ENCODE results near the gene ANXA6.

ANXA6 gene

DNA sequence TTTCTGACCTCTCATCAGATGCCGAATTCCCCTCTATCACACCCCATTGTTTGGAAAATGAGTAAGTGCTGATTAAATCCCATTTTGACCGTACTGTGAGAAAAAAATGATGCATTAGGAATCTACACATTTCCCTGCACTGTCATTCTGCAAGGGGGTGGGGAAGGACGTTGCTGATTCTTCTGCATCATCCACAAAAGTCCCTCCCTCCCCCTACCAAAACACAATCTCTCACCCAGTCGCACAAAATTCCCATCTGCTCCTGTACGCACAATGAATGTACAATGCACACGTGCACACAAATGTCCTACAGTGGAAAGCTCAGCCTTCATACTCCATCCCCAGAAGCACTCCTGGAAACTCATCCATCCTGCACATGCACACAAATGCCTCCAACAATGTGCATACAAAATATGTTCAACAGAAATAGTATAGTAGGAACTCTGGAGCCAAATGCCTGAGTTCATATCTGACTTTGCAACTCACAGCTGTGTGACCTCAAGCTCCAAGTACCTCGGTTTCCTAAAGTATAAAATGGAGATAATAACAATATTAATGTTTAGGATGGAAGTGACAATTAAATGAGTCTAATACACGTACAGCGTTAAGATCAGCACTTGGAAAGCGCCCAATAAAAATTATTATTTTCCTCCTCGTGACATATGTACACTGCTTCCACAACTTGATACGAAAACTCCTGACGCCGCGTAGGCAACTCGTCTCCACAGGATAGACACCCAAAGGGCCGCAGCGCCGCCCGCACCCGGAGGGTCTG is 77.6 kb downstream of the ANXA6 start:
- ATAC-seq = peak; percentile 18

GRCh38 chr5:151078490-151079262 is 78.9 kb downstream of the ANXA6 start:
- no peak for ATAC-seq

More for the DNA sequence above, 77.6 kb downstream of the ANXA6 start:
- TF ChIP-seq ZNF70 (CRISPR knock-in tag; IDR thresholded peaks at IDR 0.05) = no peak
- TF ChIP-seq POU6F1 (CRISPR knock-in tag; IDR thresholded peaks at IDR 0.05; ENCODE audit: borderline replicate concordance, low read depth) = no peak
- no peak for TF ChIP-seq ZFP3 (CRISPR knock-in tag; IDR thresholded peaks at IDR 0.05)
- TF ChIP-seq ISL1 (CRISPR knock-in tag; IDR thresholded peaks at IDR 0.05) = no peak
- no peak for TF ChIP-seq ZC3H10 (CRISPR knock-in tag; IDR thresholded peaks at IDR 0.05)
- TF ChIP-seq ARNTL (CRISPR knock-in tag; IDR thresholded peaks at IDR 0.05; ENCODE audit: borderline replicate concordance, low read depth) = no peak
- TF ChIP-seq CSRNP3 (CRISPR knock-in tag; IDR thresholded peaks at IDR 0.05) = no peak
- no peak for TF ChIP-seq CSDC2 (CRISPR knock-in tag; IDR thresholded peaks at IDR 0.05)
- TF ChIP-seq TCF4 (CRISPR knock-in tag; IDR thresholded peaks at IDR 0.05; ENCODE audit: borderline replicate concordance) = no peak
- no peak for TF ChIP-seq RARB (CRISPR knock-in tag; IDR thresholded peaks at IDR 0.05)
- no peak for TF ChIP-seq ZFP30 (CRISPR knock-in tag; IDR thresholded peaks at IDR 0.05)
- TF ChIP-seq OSR1 (CRISPR knock-in tag; IDR thresholded peaks at IDR 0.05) = no peak
- TF ChIP-seq SNAI2 (CRISPR knock-in tag; IDR thresholded peaks at IDR 0.05) = no peak
- no peak for TF ChIP-seq BACH2 (CRISPR knock-in tag; IDR thresholded peaks at IDR 0.05; ENCODE audit: borderline replicate concordance)
- TF ChIP-seq TSHZ2 (CRISPR knock-in tag; IDR thresholded peaks at IDR 0.05) = no peak
- no peak for TF ChIP-seq PPARA (CRISPR knock-in tag; IDR thresholded peaks at IDR 0.05; ENCODE audit: borderline replicate concordance)
- no peak for TF ChIP-seq TOX (CRISPR knock-in tag; IDR thresholded peaks at IDR 0.05; ENCODE audit: borderline replicate concordance)
- no peak for TF ChIP-seq ZNF565 (CRISPR knock-in tag; conservative IDR thresholded peaks at IDR 0.05; ENCODE audit: low read depth)
- TF ChIP-seq ESRRG (CRISPR knock-in tag; IDR thresholded peaks at IDR 0.05) = no peak

More at GRCh38 chr5:151078490-151079262, 78.9 kb downstream of the ANXA6 start:
- TF ChIP-seq ARNTL (CRISPR knock-in tag; IDR thresholded peaks at IDR 0.05; ENCODE audit: borderline replicate concordance, low read depth) (no peak), OSR1 (CRISPR knock-in tag; IDR thresholded peaks at IDR 0.05) (no peak), RARB (CRISPR knock-in tag; IDR thresholded peaks at IDR 0.05) (no peak), ZFP30 (CRISPR knock-in tag; IDR thresholded peaks at IDR 0.05) (no peak), ESRRG (CRISPR knock-in tag; IDR thresholded peaks at IDR 0.05) (no peak), PPARA (CRISPR knock-in tag; IDR thresholded peaks at IDR 0.05; ENCODE audit: borderline replicate concordance) (no peak), POU6F1 (CRISPR knock-in tag; IDR thresholded peaks at IDR 0.05; ENCODE audit: borderline replicate concordance, low read depth) (no peak), ISL1 (CRISPR knock-in tag; IDR thresholded peaks at IDR 0.05) (no peak), SNAI2 (CRISPR knock-in tag; IDR thresholded peaks at IDR 0.05) (no peak), ZNF565 (CRISPR knock-in tag; conservative IDR thresholded peaks at IDR 0.05; ENCODE audit: low read depth) (no peak)
- TF ChIP-seq, protein P1, sequence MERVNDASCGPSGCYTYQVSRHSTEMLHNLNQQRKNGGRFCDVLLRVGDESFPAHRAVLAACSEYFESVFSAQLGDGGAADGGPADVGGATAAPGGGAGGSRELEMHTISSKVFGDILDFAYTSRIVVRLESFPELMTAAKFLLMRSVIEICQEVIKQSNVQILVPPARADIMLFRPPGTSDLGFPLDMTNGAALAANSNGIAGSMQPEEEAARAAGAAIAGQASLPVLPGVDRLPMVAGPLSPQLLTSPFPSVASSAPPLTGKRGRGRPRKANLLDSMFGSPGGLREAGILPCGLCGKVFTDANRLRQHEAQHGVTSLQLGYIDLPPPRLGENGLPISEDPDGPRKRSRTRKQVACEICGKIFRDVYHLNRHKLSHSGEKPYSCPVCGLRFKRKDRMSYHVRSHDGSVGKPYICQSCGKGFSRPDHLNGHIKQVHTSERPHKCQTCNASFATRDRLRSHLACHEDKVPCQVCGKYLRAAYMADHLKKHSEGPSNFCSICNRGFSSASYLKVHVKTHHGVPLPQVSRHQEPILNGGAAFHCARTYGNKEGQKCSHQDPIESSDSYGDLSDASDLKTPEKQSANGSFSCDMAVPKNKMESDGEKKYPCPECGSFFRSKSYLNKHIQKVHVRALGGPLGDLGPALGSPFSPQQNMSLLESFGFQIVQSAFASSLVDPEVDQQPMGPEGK (CRISPR knock-in tag; IDR thresholded peaks at IDR 0.05; ENCODE audit: borderline replicate concordance) = no peak
- TF ChIP-seq, protein P2, sequence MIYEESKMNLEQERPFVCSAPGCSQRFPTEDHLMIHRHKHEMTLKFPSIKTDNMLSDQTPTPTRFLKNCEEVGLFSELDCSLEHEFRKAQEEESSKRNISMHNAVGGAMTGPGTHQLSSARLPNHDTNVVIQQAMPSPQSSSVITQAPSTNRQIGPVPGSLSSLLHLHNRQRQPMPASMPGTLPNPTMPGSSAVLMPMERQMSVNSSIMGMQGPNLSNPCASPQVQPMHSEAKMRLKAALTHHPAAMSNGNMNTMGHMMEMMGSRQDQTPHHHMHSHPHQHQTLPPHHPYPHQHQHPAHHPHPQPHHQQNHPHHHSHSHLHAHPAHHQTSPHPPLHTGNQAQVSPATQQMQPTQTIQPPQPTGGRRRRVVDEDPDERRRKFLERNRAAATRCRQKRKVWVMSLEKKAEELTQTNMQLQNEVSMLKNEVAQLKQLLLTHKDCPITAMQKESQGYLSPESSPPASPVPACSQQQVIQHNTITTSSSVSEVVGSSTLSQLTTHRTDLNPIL (CRISPR knock-in tag; IDR thresholded peaks at IDR 0.05; ENCODE audit: low read depth) = no peak

Data from SK-N-SH treated with all-trans-retinoic acid at 6 μM for 48 hours (cell line).